Thoracic aorta (tissue), 2 donors: ENCODE measurements around the gene KRTAP27-1. TPM values are rescaled to one million over a fixed set of nuclear protein-coding genes. Genes with fewer than 3 reads are reported as not detected.

ENCODE experiments used
- ATAC-seq: fragments of 150-250 bp; one replicate; pipeline ENCODE4 v1.8.0; 2017; ENCODE audit warnings: low read depth; ENCODE audit not compliant: insufficient number of reproducible peaks, low FRiP score
- DNase-seq: peaks from one replicate; pipeline ENCODE4 v3.0.0-alpha.2; 2020; ENCODE audit warnings: low spot score
- H3K27ac ChIP-seq, 2 donors: fragments of 200-600 bp; sonication (generic); 1 replicate in 1 of 2; 2 replicates in 1 of 2; pipeline ENCODE4 v1.5.1; 2016; ENCODE audit warnings: mild to moderate bottlenecking in 2 of 2, moderate library complexity in 2 of 2
- H3K27me3 ChIP-seq: fragments of 200-600 bp; sonication (generic); replicated peaks from 2 replicates; pipeline ENCODE4 v1.6.0; 2016; ENCODE audit warnings: mild to moderate bottlenecking; ENCODE audit not compliant: insufficient read depth
- H3K36me3 ChIP-seq: fragments of 200-600 bp; sonication (generic); one replicate; pipeline ENCODE4 v1.5.1; 2016
- H3K4me1 ChIP-seq, 2 donors: fragments of 200-600 bp; sonication (generic); 1 replicate in 1 of 2; 2 replicates in 1 of 2; pipeline versions ENCODE4 v1.5.1 to v1.6.0; 2016; ENCODE audit warnings: low read depth in 2 of 2, mild to moderate bottlenecking in 1 of 2; ENCODE audit not compliant: control insufficient read depth in 1 of 2
- H3K4me3 ChIP-seq: fragments of 200-600 bp; sonication (generic); 2 replicates; pipeline ENCODE4 v1.5.1; 2016; ENCODE audit warnings: mild to moderate bottlenecking
- H3K9me3 ChIP-seq: fragments of 200-600 bp; sonication (generic); 2 replicates; pipeline ENCODE4 v1.5.1; 2016
- total RNA-seq, 2 donors: library from RNA; depleted of rRNA; stranded (reverse); fragments of >200 nt; gene quantifications; one replicate each; pipeline versions ENCODE4 v1.1.0 to v1.2.3, GENCODE V29; 2016
- TF ChIP-seq, protein P1 (sequence below): fragments of 200-600 bp; sonication (generic); IDR thresholded peaks from one replicate; pipeline ENCODE4 v1.5.1; 2019; ENCODE audit warnings: antibody characterized with exemption

Gene KRTAP27-1
- total RNA-seq, 2 donors from 2014 or later: not detected

DNA sequence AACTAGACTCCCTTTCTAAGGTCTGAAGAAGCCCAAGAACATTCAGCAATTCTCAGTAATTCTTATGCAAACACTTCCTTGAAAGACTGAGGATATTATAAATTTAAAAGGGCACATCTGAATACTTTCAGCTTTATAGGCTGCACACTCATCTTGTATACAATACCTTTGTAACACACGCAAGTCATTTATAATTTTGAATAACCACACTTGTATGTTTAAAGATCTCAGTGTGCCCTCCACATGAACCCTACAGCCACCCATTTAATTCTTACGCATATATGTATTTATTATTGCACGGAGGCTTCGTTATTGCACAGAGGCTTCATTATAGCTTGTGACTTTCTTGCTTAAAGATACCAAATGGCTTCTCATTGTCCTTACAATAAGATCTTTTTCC, 1.2 kb upstream of the KRTAP27-1 start:
- Histone ChIP-seq H3K36me3 (no peaks in the 10 kb centered on the region), H3K27ac (no peak overlapping the region), H3K9me3 (no peaks in the 10 kb centered on the region), H3K4me3 (no peak overlapping the region), H3K27me3 (no peaks in the 10 kb centered on the region), H3K4me1 (no peaks in the 10 kb centered on the region)
- TF ChIP-seq, protein P1, sequence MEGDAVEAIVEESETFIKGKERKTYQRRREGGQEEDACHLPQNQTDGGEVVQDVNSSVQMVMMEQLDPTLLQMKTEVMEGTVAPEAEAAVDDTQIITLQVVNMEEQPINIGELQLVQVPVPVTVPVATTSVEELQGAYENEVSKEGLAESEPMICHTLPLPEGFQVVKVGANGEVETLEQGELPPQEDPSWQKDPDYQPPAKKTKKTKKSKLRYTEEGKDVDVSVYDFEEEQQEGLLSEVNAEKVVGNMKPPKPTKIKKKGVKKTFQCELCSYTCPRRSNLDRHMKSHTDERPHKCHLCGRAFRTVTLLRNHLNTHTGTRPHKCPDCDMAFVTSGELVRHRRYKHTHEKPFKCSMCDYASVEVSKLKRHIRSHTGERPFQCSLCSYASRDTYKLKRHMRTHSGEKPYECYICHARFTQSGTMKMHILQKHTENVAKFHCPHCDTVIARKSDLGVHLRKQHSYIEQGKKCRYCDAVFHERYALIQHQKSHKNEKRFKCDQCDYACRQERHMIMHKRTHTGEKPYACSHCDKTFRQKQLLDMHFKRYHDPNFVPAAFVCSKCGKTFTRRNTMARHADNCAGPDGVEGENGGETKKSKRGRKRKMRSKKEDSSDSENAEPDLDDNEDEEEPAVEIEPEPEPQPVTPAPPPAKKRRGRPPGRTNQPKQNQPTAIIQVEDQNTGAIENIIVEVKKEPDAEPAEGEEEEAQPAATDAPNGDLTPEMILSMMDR: no peak
- DNase-seq (no peak), ATAC-seq (no peak)

GRCh38 chr21:30337772-30338171, 278 bp upstream of the KRTAP27-1 start:
- ATAC-seq: no peak
- Histone ChIP-seq H3K4me3 (no peak overlapping the region), H3K9me3 (no peaks in the 10 kb centered on the region), H3K36me3 (no peaks in the 10 kb centered on the region), H3K4me1 (no peaks in the 10 kb centered on the region), H3K27me3 (no peaks in the 10 kb centered on the region), H3K27ac (no peak overlapping the region)
- TF ChIP-seq, protein P1: no peak
- no peak for DNase-seq

DNA sequence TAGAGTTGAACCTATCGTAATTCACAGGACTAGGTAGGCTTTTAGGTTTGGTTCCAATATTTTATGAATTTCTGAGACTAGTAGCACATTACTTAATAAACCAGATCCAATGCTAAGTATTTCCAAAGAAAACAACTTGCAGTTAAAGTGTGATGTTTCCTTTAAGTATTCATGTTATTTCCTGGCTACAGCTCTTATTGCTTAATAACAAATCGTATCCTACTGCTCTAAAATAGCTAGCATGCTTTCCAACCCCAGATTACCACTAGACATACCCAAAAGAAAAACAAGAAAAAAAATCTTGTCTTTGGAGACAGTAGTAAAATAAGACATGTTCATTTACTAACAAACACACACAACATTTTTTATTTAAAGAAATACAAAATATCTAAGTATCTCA, 898 bp downstream of the KRTAP27-1 start:
- Histone ChIP-seq H3K27ac (no peak overlapping the region), H3K36me3 (no peaks in the 10 kb centered on the region), H3K4me1 (no peaks in the 10 kb centered on the region), H3K9me3 (no peaks in the 10 kb centered on the region), H3K4me3 (no peak overlapping the region), H3K27me3 (no peaks in the 10 kb centered on the region)
- TF ChIP-seq, protein P1: no peak
- DNase-seq: no peak
- ATAC-seq: no peak

- no peaks in the 10 kb centered on the region for H3K4me1 ChIP-seq
- TF ChIP-seq, protein P1: no peak
- no peaks in the 10 kb centered on the region for H3K9me3 ChIP-seq
- no peaks in the 10 kb centered on the region for H3K27me3 ChIP-seq
- no peak overlapping the region for H3K27ac ChIP-seq
- peak overlapping the region; percentile 16 for H3K4me3 ChIP-seq
- DNase-seq (no peak), ATAC-seq (no peak)
- no peaks in the 10 kb centered on the region for H3K36me3 ChIP-seq
Measured at GRCh38 chr21:30333736-30334135, 3.8 kb downstream of the KRTAP27-1 start.

DNA sequence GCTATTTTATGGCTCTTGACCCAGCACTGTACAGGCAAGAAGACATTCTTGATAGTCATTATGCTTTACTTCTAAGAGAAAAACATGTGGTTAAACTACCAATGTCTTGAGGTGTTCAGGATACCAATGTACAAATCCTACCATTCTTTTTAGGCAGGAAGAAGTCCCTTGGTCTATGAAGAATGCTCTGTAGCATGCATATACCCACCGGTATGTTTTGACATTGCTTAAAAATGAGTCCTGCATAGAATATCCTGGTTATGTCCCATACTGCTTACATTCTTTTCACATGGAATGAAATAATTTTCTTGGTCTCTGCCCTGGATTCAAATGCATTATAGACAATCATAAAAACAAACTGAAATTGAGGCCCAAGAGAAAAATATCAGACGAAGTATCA, 4.8 kb downstream of the KRTAP27-1 start:
- Histone ChIP-seq H3K9me3 (no peaks in the 10 kb centered on the region), H3K27ac (no peak overlapping the region), H3K27me3 (no peaks in the 10 kb centered on the region), H3K4me1 (no peaks in the 10 kb centered on the region), H3K4me3 (no peak overlapping the region), H3K36me3 (no peaks in the 10 kb centered on the region)
- ATAC-seq: no peak
- TF ChIP-seq, protein P1: no peak
- no peak for DNase-seq
